Endothelial cell of umbilical vein (primary cell): ENCODE data around the gene RNF217. TPM values are rescaled to one million over a fixed set of nuclear protein-coding genes. Genes with fewer than 3 reads are reported as not detected.

Source experiments
- BruUV-seq: library from RNA; stranded (reverse); fragments of 400-500 nt; replicated peaks from 2 replicates; lab custom pipeline; 2021; lab: Mats Ljungman, UMichigan
- CTCF ChIA-PET: fragments of 300-600, 350-600 bp; sonication (Branson Sonifier 250); formaldehyde crosslinking; loops from one replicate; lab custom pipeline; 2021; ENCODE audit warnings: antibody characterized with exemption, inconsistent platforms; lab: Charles Lee
- POLR2A ChIA-PET: fragments of 300-600, 350-600 bp; sonication (Branson Sonifier 250); formaldehyde crosslinking; loops from one replicate; lab custom pipeline; 2021; ENCODE audit warnings: antibody characterized with exemption, inconsistent platforms; lab: Charles Lee
- DNase-seq: peaks from one replicate; pipeline ENCODE4 v3.0.0-alpha.2; 2011; ENCODE audit warnings: low read depth, low spot score
- FAIRE-seq: peaks from 2 replicates; lab custom pipeline; 2011; peaks lifted over from hg19 to GRCh38; lab: Jason Lieb, UNC
- H2AFZ ChIP-seq: 2 replicates; pipeline ENCODE4 v1.6.0; 2012; ENCODE audit warnings: low read depth, low read length, control low read depth, inconsistent platforms
- H3K27ac ChIP-seq: 2 replicates; pipeline ENCODE4 v1.5.1; 2011; ENCODE audit warnings: low read depth, mild to moderate bottlenecking, control low read depth, low read length, moderate library complexity; ENCODE audit not compliant: insufficient read depth
- H3K27me3 ChIP-seq, 2 experiments: 2 replicates each; pipeline versions ENCODE4 v1.6.0 to v1.6.1; 2011; ENCODE audit warnings: low read length in 2 of 2, mixed read lengths in 1 of 2; ENCODE audit not compliant: control insufficient read depth in 2 of 2, insufficient read depth in 2 of 2
- H3K36me3 ChIP-seq, 2 experiments: 2 replicates in 1 of 2; 3 replicates in 1 of 2; pipeline ENCODE4 v1.5.1; 2011; ENCODE audit warnings: low read length in 2 of 2, mild to moderate bottlenecking in 1 of 2, moderate library complexity in 1 of 2; ENCODE audit not compliant: control insufficient read depth in 2 of 2, insufficient read depth in 2 of 2; ENCODE audit errors: extremely low read depth in 1 of 2
- H3K4me1 ChIP-seq: 3 replicates; pipeline ENCODE4 v1.5.1; 2011; ENCODE audit warnings: mild to moderate bottlenecking, low read length; ENCODE audit not compliant: control insufficient read depth, insufficient read depth; ENCODE audit errors: extremely low read depth
- H3K4me2 ChIP-seq: 2 replicates; pipeline ENCODE4 v1.6.1; 2011; ENCODE audit warnings: low read length, control low read depth, mixed read lengths; ENCODE audit not compliant: insufficient read depth
- H3K4me3 ChIP-seq, 3 experiments: fragments of 200-600 bp in 1 of 3; sonication (generic), shearing (Covaris generic) in 1 of 3; replicated peaks in 1 of 3; 2 replicates each; pipeline ENCODE4 v1.5.1; 2011 to 2016; ENCODE audit warnings: control low read depth in 3 of 3, low read length in 3 of 3, mild to moderate bottlenecking in 2 of 3, inconsistent platforms in 1 of 3, low read depth in 1 of 3, moderate library complexity in 1 of 3; ENCODE audit not compliant: insufficient read depth in 1 of 3
- H3K79me2 ChIP-seq: 2 replicates; pipeline ENCODE4 v1.6.0; 2012; ENCODE audit warnings: low read length, inconsistent platforms; ENCODE audit not compliant: control insufficient read depth, insufficient read depth
- H3K9ac ChIP-seq: replicated peaks from 2 replicates; pipeline ENCODE3; 2011; ENCODE audit warnings: low read length, control low read depth; ENCODE audit not compliant: insufficient read depth; ENCODE audit errors: extremely low read depth
- H3K9me1 ChIP-seq: replicated peaks from 3 replicates; pipeline ENCODE4 v1.6.0; 2011; ENCODE audit warnings: mild to moderate bottlenecking, low read length; ENCODE audit not compliant: control insufficient read depth, insufficient read depth; ENCODE audit errors: extremely low read depth
- H3K9me3 ChIP-seq: replicated peaks from 2 replicates; pipeline ENCODE4 v1.5.1; 2012; ENCODE audit warnings: low read length, inconsistent platforms; ENCODE audit not compliant: control insufficient read depth, insufficient read depth
- H4K20me1 ChIP-seq: replicated peaks from 2 replicates; pipeline ENCODE3; 2011; ENCODE audit warnings: mild to moderate bottlenecking, low read length; ENCODE audit not compliant: control insufficient read depth, insufficient read depth; ENCODE audit errors: extremely low read depth
- EZH2 ChIP-seq: IDR thresholded peaks from 2 replicates; pipeline ENCODE4 v1.6.1; 2012; ENCODE audit warnings: borderline replicate concordance, low read depth, mild to moderate bottlenecking, moderate library complexity, low read length, inconsistent platforms; ENCODE audit not compliant: severe bottlenecking
- FOS ChIP-seq: IDR thresholded peaks from 2 replicates; pipeline ENCODE4 v1.6.1; 2011; ENCODE audit warnings: mild to moderate bottlenecking, low read length, moderate library complexity, borderline replicate concordance; ENCODE audit not compliant: insufficient read depth
- GATA2 ChIP-seq: IDR thresholded peaks from 2 replicates; pipeline ENCODE4 v1.7.0; 2011; ENCODE audit warnings: low read depth, mild to moderate bottlenecking, moderate library complexity, mixed read lengths, low read length; ENCODE audit not compliant: insufficient read length, insufficient read depth
- JUN ChIP-seq: IDR thresholded peaks from 2 replicates; pipeline ENCODE4 v1.6.1; 2011; ENCODE audit warnings: borderline replicate concordance, low read depth; ENCODE audit not compliant: insufficient read length, insufficient read depth
- MYC ChIP-seq: IDR thresholded peaks from one replicate; pipeline ENCODE4 v1.6.1; 2011; ENCODE audit warnings: mild to moderate bottlenecking, low read depth, low read length
- POLR2A ChIP-seq: IDR thresholded peaks from 2 replicates; pipeline ENCODE4 v1.6.1; 2012; ENCODE audit warnings: low read depth, mild to moderate bottlenecking, control low read depth, low read length
- POLR2AphosphoS5 ChIP-seq: IDR thresholded peaks from 2 replicates; pipeline ENCODE4 v1.6.1; 2012; ENCODE audit warnings: low read depth, mild to moderate bottlenecking, control low read depth, low read length, moderate library complexity; ENCODE audit not compliant: insufficient read depth
- dilution Hi-C: fragments of 300-500 bp; cut with MboI; formaldehyde crosslinking; loops from one replicate; pipeline ENCODE4 v1.15.0; 2019; ENCODE audit warnings: low sequenced_read_pairs; ENCODE audit not compliant: extremely low pct_ligation_motif_present
- intact Hi-C: fragments of 100-400 bp; cut with micrococcal nuclease; formaldehyde crosslinking; loops from one replicate; pipeline ENCODE4 v1.10.0; 2022
- polyA plus RNA-seq, 4 experiments: library from polyadenylated mRNA; depleted of rRNA in 3 of 4; stranded (reverse) in 3 of 4; unstranded in 1 of 4; fragments of >200 nt; gene quantifications; 2 replicates each; pipeline versions ENCODE4 v1.2.1 to v1.2.3, GENCODE V29; 2011 to 2012; ENCODE audit warnings: missing spikeins in 1 of 4
- total RNA-seq: library from RNA; stranded (reverse); gene quantifications from 2 replicates; pipeline ENCODE4 v1.2.3, GENCODE V29; 2021
- TF ChIP-seq, protein P1 (sequence below), 2 donors: IDR thresholded peaks; 1 replicate in 1 of 2; 2 replicates in 1 of 2; pipeline ENCODE4 v1.5.1; 2011; ENCODE audit warnings: low read length in 2 of 2, mild to moderate bottlenecking in 2 of 2, moderate library complexity in 2 of 2, control low read depth in 1 of 2, inconsistent platforms in 1 of 2, low read depth in 1 of 2; ENCODE audit not compliant: insufficient read depth in 1 of 2; ENCODE audit errors: extremely low read depth in 1 of 2
- TF ChIP-seq, protein P2 (sequence below): IDR thresholded peaks from 2 replicates; pipeline ENCODE4 v1.6.1; 2011; ENCODE audit not compliant: insufficient read depth, insufficient read length

RNF217 gene
- total and polyA plus RNA-seq, 2 donors (not counting 3 experiments of a cell fraction or from before 2014, with no cell fraction given) = 8.8 to 32.5 TPM

DNA sequence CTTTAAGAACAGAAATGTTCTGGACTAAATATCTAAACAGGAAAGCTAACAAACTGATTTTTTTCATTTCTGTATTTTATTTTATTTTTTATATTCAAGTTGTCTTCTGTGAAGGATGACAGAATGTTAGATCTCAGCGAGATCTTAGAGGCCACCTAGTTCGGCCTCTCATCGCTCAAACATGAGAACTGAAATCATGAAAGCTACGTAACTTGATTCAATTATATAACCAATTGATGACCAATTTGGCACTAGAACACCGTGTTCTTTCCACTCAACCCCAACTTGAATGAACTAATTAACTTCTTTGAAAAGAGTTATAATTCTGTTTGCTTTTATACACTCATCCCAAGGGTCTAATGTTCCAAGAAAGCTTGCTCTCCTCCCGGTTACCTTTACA is 24.6 kb upstream of the RNF217 start:
- Histone ChIP-seq H3K4me3 (no peak overlapping the region), H3K36me3 (no peaks in the 10 kb centered on the region), H3K4me1 (no peaks in the 10 kb centered on the region), H4K20me1 (no peaks in the 10 kb centered on the region), H3K9me1 (no peaks in the 10 kb centered on the region), H3K9me3 (no peaks in the 10 kb centered on the region), H3K27ac (no peak overlapping the region), H3K79me2 (no peaks in the 10 kb centered on the region), H3K4me2 (no peak overlapping the region), H2AFZ (no peak overlapping the region), H3K9ac (no peak overlapping the region), H3K27me3 (no peaks in the 10 kb centered on the region)
- ChIA-PET POLR2A (no interaction called here), CTCF (no interaction called here)
- DNase-seq (no peak), FAIRE-seq (no peak)
- intact Hi-C loops = no loop called here
- TF ChIP-seq, protein P1, sequence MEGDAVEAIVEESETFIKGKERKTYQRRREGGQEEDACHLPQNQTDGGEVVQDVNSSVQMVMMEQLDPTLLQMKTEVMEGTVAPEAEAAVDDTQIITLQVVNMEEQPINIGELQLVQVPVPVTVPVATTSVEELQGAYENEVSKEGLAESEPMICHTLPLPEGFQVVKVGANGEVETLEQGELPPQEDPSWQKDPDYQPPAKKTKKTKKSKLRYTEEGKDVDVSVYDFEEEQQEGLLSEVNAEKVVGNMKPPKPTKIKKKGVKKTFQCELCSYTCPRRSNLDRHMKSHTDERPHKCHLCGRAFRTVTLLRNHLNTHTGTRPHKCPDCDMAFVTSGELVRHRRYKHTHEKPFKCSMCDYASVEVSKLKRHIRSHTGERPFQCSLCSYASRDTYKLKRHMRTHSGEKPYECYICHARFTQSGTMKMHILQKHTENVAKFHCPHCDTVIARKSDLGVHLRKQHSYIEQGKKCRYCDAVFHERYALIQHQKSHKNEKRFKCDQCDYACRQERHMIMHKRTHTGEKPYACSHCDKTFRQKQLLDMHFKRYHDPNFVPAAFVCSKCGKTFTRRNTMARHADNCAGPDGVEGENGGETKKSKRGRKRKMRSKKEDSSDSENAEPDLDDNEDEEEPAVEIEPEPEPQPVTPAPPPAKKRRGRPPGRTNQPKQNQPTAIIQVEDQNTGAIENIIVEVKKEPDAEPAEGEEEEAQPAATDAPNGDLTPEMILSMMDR (IDR thresholded peaks at IDR 0.05; ENCODE audit: extremely low read depth in 1 of 2, insufficient read depth in 1 of 2, low read depth in 1 of 2, low read length in 2 of 2) = no peak
- TF ChIP-seq FOS (no peak), GATA2 (no peak), EZH2 (no peak), JUN (no peak), MYC (no peak), POLR2AphosphoS5 (no peak), POLR2A (no peak)
- TF ChIP-seq, protein P2, sequence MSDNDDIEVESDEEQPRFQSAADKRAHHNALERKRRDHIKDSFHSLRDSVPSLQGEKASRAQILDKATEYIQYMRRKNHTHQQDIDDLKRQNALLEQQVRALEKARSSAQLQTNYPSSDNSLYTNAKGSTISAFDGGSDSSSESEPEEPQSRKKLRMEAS = no peak
- BruUV-seq = no TSS peak
- dilution Hi-C loops = no loop called here
